NCI-H1092 treated with DMSO at 0.1 percent for 48 hours (cell line): ENCODE measurements around the gene PHYH.
"Not testable (repeated sequence)": the region's sequence is repeated elsewhere in the genome, so short reads cannot be mapped to it uniquely, and the experiment has no call there.

ENCODE experiments used
- DNase-seq: peaks from one replicate; lab custom pipeline; 2025; lab: John Stamatoyannopoulos, UW

Gene PHYH

DNA sequence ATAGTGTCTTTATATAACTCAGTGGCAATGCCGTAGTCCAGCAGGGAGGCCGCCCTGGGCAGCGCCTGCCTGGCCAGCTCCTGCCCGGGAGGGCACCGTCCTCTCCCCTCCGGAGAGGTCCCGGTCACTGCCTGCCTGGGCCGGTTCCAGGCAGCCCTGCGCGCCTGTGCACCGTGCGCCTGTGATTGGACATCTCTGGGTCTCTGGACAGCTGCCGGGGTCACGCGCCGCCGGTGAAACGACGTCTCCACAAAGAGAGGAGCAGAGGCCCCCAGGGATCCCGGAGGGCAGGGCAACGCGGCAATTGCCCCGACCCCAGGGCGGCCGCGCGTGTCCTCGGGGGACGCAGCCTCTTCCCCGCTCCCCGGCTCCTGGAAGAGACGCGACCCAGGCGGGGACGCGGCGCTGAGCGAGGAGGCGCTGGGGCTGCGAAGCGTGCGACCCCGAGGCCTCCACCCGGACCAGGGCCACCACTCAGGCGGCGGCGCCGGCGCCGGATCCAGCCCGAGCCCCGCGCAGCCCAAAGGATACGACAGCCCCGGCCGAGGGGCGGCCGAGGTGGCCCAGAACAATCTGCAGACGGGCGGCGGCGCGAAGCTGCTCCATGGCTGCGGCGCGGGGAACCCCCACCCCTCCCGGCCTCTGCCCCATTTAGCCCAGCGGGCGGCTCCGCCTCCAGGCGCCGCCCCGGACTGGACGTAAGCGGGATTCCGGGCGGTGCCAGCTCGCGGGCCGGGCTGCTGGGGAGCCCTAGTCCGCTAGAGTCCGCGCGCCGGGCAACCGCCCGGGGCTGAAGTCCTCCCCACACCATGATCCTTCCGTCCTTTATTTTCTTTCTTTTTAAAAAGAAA is at the start of gene PHYH:
TSS of gene PHYH (minus strand) at position 628 of the 851 bp plus-strand sequence. CDS start at position 606, 22 bp downstream.
- DNase-seq, result peak; percentile 57

DNA sequence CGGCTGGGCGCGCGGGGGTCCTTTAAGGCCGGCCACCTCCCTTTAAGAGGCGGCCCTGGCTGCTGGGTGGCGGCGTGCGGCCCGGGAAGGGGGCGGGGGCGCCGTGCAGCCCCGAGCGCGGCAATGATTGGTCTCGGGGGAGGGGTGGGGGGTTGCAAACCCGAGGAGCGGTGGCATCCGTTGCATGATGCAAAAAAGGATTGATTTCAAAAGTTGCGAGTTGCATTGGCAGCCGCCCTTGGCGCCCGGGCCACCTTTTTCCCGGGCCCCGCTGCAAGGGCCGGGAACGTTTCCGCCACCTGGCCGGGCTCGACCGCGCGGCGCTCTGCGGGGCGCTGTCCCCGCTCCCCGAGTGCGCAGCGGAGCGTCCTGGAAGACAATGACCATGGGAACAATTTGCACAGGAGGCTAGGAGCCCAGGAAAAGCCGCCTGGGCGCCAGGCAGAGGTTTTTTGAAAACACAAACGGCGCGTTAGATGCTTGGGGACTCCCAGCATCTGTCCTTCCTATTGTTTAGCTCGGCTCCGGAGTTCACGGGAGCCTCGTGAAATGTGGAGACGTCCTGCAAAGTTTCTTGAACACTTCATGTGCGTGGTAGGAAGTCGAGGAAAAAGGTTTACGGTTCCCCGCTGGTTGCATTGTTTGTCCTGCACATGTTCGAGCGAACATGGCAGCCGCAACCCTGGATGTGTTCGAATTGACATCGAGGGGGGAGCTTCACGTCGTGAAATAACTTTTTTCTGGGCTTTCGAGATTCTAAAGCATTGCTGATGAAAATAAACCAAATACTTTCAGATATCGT is 48.6 kb upstream of the PHYH start, which contains the start of gene SEPHS1:
TSS of gene SEPHS1 (minus strand) at position 78 of the 802 bp plus-strand sequence. CDS start 3,343 bp downstream, outside the sequence.
- peak; percentile 69 for DNase-seq

DNA sequence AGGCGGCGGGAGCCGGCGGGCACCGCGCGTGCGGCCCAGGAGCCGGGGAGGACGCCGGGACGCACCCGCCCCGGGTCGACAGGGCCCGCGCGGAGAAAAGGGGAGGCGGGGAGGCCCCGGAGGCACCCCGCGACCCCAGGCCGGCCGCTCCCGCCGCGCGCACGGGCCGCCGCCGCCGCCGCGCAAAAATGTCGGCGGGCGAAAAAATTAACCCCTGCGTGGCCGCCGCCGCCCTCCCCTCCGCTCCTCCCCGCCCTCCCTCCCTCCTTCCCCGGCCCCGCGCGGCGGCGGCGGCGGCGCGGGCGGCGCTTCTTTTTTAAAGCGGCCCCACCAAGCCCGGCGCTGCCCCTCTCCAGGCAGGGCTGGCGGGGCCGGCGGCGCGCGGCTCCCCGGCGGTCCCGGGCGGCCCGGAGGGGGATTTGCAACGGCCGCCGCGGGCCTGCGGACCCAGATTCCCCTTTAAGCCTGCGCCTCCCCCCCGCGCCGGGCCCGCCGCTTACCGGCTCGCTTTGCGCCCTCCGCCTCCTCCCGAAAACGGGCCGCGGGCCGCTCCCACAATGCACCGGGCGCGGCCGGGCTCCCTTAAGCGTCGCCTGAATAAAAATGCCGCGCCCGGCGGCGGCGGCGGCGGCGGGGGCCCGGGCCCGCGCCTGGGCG is 47.8 kb upstream of the PHYH start:
- peak; percentile 64 for DNase-seq

DNA sequence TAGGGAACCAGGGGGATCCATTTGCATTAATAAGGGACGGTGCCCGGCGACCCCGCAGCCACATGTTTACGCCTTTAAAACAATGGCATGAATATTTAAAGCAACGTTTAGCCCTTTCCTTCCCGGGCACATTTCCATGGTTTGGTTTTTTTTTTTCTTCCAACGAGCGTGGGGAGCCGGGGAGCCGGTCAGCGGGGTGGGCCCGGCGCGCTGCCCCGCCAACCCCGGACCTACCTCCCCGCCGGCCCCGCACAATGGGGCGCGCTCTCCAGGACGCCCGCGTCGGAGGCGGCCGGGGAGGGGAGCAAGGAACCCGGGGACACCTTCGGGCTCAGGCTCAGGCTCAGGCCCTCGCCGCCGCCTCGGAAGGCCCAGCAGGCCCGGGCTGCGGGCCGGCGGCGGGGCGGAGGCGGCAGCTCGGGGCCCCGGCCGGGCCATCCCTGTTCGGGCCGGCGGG is 47.2 kb upstream of the PHYH start:
- DNase-seq, result peak; percentile 6

DNA sequence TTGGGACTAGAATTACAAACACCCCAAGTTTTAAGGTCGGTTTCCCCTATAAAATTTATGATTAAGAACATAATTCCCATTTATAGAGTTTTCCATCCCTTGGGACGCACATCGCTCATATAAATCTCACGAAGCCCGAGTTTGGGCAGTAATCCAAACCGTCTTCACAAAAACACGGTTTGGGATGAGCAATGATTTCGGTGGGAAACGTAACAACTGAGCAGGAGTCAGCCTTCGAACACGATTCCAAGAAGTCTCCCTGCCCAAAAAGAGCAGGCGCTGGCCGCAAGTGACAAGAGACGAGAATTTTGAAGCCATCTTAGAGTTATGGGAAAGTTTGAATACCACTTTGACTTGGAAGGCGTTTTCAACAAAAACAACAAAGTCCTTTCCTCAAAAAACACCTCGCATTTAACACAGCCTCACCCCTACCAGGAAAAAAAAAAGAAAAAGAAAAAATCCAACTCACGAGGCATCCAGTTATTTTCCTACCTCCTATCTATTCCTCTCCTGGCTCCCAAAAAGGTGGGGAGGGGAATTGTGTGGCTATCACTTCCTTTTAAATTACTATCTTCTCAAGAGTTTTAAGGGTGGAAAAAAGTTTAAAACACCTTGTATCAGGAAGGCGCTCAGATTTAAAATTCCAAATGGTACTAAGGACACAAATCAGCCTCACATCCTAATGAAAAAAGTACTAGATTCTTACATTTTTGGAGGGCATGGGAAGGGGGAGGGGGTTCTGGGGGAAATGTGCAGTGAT is 46.6 kb upstream of the PHYH start:
- DNase-seq, result no peak

DNA sequence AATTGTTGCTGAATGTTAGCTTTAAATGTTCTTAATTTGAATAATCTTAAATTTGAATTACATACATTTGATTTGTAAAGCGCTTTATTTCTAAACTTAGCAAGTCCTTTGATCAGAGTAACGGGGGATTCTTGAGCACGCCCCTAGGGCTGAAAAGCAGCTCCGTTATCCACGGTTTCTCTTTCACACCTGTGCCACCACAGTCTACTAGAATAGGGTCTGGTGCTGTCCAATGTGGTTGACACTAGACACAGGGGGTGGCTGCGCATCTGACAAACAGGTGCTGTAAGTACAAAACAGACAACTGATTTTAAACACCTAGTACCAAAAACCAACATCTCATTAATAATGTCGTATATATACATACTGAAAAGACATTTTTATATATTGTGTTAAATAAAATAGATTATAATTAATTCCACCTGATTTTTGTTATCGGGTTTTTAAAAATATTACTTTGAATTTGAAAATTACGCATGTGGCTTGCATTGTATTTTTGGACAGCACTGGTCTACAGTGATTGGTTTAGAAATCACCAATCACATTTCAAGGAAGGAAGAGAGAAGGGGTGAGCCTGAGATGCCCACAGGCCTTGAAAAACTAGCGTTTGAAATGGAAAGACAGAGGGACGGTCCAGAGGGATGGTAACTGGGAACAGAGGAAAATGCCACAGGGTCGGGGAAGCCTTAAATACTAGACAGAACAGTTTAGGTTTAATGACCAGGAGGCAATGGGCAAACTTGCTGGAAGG is 40.9 kb upstream of the PHYH start:
- no peak for DNase-seq

DNA sequence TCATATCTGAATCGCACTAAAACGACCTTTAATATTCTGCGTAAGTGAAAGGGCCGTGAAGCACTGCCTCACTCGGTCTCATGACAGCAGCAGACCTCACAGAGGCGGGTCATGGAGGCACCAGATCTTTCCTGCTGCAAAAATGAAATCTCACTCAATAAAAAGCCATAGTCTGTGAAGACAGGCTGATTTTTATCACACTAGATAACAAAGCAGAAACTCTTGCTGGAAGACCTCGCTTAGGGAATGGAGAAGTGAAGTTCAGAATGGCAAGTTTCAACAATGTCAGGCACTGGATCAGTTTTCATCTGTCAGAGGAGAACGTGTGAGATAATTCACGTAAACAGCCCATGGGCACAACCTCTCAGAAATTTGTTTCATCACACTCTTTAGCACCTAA is 40.2 kb upstream of the PHYH start:
- DNase-seq, result no peak

DNA sequence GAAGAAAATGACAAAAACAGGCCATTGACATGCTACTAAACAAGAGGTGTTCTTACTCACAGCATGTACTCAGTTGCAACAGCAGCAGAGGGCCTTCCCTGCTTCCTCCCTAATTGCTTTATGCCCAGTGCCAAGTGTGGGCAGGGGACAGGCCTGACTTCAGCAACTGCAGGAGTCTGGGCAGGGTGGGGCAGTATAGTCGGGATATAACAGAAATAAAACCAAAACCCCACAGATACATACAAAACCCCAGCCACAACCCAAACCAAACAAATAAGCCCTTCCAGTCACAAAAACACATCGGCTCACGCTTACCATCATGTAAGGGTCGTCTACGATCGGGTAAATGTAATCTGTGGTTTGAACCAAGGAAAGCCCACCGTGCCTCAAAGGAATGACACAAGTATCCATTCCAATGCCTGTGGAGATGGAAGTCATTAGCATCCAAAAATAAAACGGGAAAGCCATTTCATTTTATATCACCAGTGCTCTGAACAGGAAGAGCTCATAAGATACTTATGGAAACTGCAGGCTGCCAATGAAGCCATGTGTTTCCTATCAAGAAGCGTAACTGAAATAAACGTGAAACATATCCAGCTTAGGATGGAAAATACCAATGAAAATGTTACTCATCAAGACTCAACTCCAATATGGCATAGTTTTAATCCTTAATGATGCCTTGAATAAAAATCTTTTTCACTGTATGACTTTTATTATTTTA is 38.7 kb upstream of the PHYH start:
- no peak for DNase-seq

DNA sequence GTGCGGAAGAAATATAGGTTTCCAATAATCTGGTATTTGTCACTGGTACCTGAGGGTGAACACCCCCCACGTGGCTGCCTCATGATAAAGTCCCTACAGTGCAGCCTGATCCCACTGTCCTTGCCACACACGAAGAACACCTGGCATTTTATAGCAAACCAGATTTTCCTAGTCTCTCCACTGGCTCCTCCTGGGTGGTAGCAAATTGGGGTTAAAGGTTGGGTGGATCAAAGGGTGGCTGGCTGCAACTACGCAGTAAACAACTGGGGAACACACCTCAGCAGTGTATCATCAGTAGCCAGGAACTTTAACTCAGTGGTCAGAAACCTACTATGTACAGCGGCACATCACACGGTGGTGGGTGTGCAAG is 37.9 kb upstream of the PHYH start:
- no peak for DNase-seq

DNA sequence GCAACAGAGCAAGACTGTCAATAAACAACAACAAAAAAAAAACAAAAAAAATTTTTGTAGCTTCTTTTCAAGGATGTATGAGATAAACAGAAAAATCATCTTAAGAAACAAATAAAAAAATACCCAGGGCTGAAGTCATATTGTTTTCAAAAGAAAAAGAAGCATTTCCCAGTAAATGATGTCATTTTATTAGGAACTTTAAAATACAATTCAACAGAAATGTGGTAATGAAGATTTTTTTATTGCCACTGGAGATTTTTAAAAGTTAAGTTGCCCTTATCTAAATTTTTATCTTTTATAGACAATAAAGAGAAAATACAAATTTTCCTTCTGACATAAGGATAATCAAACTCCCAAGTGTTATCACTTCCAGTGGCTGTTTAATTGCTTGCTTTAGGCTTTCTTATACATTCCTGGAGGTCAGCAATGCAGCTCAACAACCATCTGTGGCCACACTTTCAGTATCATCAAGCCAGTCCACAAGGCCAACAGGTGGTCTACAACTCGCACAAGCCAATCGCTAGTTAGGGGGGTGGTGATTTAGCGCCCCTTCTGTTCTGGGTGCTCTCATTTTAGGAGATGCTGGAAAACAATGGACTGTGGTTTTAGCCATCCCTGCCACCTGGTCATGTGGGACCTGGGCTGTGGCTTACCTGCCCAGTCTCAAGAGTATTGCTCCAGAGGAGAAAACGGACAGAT is 37.4 kb upstream of the PHYH start:
- DNase-seq, result no peak

DNA sequence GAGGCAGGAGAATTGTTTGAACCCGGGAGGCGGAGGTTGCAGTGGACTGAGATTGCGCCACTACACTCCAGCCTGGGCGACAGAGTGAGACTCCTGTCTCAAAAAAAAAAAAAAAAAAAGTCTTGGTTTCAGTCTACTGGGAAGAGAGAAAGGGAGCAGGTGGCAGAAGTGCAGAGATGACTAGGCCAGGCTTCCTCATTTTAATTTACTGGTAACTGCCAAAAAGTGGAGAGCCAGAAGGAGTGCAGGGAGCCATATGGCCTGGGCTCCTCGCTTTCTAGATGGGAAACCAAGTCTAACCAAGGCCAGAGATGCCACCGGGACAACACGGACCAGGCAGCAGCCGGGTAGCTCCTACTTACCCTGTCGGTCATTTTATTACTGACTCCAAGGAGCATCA is 36.0 kb upstream of the PHYH start:
- no peak for DNase-seq

DNA sequence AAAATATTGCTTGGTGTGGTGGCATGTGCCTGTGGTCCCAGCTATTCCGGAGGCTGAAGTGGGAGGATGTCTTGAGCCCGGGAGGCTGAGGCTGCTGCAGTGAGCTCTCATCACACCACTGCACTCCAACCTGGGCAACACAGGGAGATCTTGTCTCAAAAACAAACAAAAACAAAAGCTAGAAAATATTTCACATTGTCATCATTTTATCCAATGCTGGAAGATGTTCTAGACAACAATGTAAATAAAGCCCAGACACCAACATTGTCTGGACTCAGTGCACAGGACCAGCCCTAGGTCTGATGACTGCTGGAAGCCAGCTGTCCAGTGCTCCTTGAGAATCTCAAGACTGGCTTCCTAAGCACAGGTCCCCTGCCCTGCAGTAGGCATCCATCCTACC is 34.7 kb upstream of the PHYH start:
- no peak for DNase-seq

DNA sequence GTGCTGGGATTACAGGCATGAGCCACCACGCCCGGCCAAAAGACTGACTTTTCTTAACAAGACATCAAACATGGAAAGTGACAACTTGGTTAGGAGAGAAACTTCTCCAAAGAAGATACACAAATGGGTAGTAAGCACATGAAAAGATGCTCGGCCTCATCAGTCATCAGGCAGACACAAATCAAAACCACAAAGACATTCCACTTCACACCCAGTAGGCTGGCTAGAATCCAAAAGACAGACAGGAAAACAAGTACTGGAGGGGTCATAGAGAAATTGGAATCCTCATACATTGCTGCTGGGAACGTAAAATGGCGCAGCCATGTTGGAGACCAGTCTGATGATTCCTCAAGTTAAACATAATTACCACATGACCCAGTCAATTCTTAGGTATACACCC is 31.8 kb upstream of the PHYH start:
- no peak for DNase-seq

DNA sequence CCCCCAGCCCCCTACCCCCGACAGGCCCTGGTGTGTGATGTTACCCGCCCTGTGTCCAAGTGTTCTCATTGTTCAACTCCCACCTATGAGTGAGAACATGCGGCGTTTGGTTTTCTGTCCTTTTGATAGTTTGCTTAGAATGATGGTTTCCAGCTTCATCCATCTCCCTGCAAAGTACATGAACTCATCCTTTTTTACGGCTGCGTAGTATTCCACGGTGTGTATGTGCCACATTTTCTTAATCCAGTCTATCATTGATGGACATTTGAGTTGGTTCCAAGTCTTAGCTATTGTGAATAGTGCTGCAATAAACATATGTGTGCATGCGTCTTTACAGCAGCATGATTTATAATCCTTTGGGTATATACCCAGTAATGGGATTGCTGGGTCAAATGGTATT is 31.1 kb upstream of the PHYH start:
- DNase-seq, result not testable (repeated sequence)

DNA sequence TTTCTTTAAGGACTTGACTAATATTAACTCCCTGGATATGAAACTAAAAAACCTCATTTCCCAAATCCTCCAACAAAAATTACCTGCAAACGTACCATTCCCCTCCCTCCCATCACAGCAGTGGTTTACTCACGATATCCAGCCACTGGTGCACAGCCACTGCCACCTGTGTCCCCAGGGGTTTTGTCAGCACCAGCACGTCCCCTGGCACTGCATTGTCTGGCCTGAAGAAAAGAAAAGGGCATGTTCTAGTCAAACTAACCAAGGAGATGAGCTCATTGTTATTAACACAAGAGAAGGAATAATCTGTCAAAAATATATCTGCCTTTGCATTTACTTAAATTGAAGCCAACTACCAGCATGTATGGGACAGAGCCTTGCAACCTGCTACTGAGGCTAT is 29.7 kb upstream of the PHYH start:
- DNase-seq, result no peak

DNA sequence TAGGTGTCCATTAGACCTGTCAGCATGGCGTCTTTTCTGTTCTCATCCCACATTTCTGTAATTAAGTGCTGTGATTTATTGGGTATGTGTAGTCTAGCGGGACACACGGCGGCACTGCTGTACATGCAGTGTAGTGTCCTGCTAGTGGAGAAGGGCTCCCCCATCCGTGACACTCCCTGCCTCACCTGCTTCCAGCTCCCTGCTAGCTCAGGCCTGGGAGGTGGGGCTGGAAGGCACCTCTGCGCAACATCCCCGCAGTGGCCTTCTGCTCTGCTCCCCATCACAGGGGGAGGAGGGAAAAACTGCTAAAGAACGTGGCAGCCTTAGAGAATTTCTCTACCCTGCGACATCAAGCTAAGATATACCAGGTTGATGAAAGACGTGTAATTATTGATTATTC is 28.7 kb upstream of the PHYH start:
- DNase-seq, result no peak

DNA sequence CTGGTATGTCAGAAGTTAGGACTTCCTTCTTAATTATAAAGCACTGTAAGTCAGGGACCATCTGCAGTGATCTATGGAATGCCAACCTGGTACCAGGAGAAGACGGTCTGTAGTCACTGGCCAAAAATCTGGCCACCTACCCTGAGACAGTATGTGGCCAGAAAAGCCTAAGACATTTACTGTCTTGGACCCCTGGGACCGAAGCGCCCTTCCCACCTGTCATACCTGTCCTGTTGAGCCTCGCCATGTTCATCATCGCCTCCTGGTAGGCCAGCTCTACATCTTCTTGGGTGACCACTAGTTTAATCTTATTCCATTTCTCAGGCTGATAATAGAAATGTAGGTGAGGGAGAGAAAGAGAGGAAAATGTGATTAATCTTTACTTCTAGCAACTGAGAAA is 28.3 kb upstream of the PHYH start:
- no peak for DNase-seq

DNA sequence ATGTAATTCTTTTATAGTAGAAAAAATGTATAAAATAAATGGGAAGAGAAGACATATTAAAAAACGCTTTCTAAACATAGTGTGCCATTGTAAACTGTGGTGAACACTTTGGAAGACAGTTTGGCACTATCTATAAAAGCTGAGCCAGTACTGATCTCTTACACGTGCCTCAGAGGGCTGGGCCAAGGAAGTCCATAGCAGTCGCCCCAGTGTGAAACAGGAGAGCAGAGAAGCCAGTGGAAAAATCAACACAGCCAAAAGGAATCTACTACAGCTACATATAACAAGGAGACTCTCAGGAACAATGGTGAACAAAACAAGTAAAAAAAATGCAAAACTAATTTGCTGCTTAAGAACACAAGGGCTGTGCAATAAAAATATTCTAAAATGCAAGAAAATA is 27.7 kb upstream of the PHYH start:
- no peak for DNase-seq

DNA sequence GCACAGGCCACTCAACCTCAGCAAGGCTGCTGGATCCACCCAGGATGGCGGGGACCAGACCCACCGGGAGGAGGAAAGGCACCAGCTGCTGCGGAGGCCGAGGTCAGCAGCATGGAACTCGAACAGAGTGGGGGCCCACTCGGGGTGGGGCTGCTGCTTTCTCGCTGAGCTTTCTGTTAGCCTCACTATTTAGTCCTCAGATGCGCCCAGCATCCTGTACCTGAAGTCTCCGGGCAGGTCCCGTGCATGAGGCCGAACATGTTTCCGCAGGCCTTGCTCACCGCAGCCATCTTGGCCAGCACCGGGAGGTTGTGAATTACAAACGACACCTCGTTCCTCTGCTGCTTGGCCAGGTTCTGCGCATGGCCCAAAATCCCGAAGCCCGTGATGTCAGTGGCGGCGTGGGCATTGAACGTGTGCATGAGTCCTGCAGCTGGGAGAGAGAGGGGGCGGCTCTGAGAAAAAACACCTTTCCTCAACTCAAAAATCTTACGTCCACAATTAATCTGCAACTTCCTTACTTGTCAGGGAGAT is 22.8 kb upstream of the PHYH start:
- no peak for DNase-seq

DNA sequence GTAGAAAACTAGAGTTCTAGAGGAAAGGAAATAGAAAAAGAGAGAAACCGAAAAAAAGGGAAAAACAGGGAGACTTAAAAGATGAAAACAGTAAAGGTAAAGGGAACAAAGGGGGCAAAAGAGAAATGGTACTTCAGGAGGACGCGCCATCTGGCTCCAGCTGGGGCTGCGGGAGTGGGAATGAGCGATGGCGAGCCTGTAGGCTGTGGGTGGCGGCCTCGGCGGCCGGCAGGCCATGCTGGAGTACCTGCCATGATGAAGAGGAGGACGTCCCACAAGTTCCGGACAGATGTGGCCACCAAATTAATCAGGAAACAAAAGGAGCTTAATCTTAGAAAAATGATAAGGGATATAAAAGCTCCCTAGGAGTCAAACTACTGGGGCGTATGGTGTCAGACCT is 21.7 kb upstream of the PHYH start:
- DNase-seq, result no peak
